GM12801 (cell line): ENCODE data around the gene VSNL1.

ENCODE experiments used
- TF ChIP-seq, protein P1 (sequence below): IDR thresholded peaks from one replicate; pipeline ENCODE4 v1.5.1; 2011; ENCODE audit warnings: control low read depth; ENCODE audit not compliant: insufficient read length; ENCODE audit errors: extremely low read depth

VSNL1 gene

DNA sequence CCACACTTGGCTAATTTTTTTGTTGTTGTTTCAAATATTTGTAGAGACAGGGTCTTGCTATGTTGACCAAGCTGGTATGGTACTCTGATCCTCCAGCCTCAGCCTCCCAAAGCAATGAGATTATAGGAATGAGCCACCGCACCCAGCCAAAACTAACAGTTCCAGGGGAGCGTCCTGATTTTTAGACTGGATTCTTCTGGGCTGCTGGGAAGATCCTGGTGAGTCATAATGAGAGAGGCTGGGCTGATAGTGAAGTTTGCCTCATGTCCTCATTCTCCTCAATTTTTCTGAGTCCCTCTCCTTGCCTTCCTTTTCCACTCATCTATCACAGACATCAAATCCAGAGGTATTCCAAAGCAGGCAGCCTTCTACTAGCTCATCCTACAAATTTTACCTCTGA, 81.3 kb downstream of the VSNL1 start:
- TF ChIP-seq, protein P1, sequence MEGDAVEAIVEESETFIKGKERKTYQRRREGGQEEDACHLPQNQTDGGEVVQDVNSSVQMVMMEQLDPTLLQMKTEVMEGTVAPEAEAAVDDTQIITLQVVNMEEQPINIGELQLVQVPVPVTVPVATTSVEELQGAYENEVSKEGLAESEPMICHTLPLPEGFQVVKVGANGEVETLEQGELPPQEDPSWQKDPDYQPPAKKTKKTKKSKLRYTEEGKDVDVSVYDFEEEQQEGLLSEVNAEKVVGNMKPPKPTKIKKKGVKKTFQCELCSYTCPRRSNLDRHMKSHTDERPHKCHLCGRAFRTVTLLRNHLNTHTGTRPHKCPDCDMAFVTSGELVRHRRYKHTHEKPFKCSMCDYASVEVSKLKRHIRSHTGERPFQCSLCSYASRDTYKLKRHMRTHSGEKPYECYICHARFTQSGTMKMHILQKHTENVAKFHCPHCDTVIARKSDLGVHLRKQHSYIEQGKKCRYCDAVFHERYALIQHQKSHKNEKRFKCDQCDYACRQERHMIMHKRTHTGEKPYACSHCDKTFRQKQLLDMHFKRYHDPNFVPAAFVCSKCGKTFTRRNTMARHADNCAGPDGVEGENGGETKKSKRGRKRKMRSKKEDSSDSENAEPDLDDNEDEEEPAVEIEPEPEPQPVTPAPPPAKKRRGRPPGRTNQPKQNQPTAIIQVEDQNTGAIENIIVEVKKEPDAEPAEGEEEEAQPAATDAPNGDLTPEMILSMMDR = no peak

DNA sequence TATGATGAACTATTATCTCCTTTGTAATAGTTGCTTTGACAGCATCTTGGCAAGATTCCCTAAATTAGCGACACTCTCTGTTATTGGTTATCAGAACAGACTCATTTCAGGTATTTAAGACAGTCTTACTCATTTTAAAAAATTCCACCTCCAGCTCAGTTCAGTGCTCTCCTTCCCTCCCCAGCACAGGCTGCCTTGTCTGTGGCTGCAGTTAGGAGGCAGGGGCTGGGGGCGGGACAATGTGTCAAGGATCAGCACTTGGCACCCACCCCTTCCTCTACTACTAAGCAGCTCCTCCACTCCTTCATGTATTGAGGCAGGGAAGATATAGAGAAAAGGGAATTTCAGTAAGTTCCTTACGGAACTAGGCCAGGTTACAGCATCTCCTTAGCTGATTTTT, 85.0 kb downstream of the VSNL1 start:
- TF ChIP-seq, protein P1 = no peak

DNA sequence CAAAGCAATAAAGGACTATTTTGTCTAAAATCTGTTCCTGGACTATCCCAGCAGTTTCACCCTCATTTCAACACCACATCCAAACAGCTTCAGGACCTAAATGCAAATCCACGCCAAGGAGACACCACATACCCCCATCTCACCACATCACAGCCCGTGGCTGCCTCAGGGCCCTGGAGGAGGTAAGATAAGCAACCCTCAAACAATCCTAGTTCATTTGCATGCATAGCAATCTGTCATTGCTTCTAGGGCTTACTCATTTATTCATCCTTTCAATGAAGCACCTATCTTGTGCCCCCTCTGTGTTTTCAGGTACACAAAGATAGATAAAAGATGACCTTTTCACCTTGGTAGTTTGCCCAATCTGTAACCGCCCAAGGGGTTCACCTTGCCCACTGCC, 86.5 kb downstream of the VSNL1 start:
- TF ChIP-seq, protein P1 = no peak

DNA sequence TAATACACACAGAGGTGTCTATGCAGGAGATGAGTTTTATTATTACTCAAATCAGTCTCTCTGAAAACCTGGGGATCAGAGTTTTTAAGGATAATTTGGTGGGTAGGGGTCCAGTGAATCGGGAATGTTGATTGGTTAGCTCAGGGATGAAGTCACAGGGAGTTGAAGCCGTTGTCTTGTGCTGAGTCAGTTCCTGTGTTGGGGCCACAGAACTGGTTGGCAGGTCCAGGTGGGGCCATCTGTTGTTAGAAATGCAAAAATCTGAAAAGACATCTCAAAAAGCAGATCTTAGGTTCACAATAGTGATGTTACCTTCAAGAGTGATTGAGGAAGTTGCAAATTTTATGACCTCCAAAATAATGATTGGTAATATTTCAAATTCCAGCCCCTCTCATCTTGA, 86.9 kb downstream of the VSNL1 start:
- TF ChIP-seq, protein P1 = no peak

DNA sequence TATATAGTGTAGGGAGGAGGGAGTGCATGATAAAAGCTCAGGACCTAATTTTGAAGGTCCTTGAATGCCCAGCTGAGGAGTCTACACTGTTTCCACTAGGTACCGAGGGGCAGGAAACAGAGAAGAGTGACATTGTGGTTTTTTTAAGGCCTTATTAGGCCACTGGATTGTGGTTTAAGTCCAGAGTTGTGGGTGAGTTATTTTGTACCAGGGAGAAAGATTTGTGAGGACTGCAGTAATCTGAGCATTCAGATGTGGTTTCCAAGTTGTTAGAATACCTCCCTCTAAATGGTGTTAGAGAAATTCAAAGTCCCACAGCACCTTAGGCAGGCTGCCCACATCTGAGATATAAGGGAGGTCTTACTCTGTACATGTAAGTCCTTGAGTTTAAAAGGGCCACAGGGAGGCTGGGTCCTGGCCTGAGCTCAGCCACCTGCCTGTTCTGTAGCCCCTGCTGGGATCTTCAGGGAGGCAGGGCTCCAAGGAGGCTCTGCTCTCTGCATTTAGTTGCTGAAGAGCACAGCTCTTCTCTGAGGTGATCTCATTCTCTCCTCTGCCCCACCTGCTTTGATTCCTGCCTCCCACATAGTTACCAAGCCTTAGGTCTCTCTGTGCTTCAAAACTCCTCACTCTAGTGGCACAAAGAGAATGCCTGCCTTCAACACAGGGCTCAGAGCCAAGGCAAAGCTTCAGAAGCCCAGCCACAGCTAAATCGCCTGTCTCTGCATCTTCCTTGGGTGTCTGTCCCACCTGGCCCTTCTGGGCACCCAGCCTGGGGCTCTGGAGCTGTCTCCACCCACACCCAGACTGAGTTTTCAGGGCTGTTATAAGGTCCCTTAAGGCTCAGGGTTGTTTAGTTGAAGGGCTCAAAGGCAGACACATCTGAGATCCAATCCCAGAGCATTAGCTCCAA, 88.1 kb downstream of the VSNL1 start:
- TF ChIP-seq, protein P1 = no peak

DNA sequence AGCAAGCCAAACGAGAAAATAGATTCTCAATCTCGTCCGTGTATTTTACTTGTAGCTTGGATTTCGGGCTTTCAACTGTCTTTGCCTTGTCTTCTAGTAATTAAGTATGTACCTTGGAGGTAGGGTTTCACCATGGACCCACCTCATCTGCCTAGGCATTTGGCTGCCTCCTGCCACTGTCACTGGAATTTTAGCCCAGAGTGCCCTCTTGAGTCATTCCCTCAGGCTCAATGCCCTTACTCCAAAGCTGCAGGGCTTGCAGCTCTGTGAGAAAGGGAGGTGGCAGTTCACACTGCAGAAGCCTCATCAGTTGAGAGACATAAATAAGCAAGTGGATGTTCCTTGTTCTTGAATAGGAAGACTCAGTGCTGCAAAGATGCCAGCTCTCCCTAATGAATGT, 89.6 kb downstream of the VSNL1 start:
- TF ChIP-seq, protein P1 = no peak

DNA sequence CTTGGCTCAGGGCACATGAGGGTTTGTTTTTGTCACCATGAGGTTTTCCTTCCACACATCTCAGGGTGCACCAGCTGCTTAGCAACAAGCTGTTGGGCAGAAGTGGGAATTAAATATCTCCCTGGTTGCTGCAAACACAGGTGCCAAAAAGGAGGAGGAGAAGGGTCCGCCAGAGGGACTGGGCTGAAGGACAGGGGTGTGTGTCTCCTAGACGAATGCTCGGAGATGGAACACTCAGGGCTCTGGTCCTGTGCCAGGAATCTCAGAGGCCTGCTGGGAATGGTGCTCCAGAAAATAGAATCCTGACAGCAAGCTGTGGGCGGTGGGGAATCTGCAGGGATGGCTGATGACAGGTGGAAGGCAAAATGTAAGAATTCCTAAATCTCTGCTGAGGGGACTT, 94.5 kb downstream of the VSNL1 start:
- TF ChIP-seq, protein P1 = no peak

DNA sequence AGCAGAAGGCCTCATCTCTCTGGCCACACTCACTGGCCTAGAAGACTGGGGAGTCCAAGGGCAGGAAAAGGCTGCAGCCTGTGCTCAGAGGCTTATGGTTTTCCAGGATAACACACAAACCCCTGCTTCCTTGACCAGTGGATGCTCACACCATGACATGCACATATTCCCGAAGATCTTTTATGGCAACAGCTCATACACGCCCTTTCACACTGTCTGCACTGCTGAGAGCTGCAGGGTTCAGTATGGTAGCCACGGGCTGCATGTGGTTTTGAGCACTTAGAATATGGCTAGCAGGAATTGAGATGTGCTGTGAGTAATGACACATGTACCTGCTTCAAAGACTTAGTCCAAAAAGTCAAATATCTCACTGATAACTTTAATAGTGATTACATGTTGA, 95.8 kb downstream of the VSNL1 start:
- TF ChIP-seq, protein P1 = no peak
